SW 1271 (cell line): ENCODE data around the gene ITIH4.

ENCODE experiments used
- DNase-seq, 2 experiments: peaks; one replicate each; lab custom pipeline; 2025; lab: John Stamatoyannopoulos, UW

ITIH4 gene

DNA sequence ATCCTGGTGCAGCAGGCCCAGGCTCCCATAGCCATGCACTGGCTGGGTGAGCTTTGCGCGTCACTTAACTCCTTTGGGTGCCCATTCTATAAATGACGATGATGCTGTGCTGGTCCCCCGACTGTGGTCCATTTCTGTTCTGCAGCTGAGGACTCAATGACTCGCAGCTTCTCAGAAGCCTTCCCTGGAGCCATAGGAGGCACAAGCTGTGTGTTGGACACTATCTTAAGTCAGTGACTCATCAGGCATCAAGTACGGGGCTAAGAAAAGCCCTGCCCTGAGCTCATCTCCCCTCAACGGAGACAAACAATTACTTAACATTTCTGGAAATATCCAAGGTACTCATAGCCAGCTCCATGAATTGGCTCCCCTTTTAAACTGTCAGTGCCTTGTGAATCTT is 18.1 kb upstream of the ITIH4 start:
- DNase-seq, result no peak

- no peak for DNase-seq
These were observed 17.3 kb upstream of the ITIH4 start for GRCh38 chr3:52847726-52848125.

- no peak for DNase-seq
These were observed 16.8 kb upstream of the ITIH4 start for GRCh38 chr3:52847241-52847640.

GRCh38 chr3:52846432-52846965 is 16.0 kb upstream of the ITIH4 start:
- no peak for DNase-seq

GRCh38 chr3:52845691-52846431 is 15.4 kb upstream of the ITIH4 start:
- no peak for DNase-seq

GRCh38 chr3:52845157-52845556 is 14.7 kb upstream of the ITIH4 start:
- no peak for DNase-seq

DNA sequence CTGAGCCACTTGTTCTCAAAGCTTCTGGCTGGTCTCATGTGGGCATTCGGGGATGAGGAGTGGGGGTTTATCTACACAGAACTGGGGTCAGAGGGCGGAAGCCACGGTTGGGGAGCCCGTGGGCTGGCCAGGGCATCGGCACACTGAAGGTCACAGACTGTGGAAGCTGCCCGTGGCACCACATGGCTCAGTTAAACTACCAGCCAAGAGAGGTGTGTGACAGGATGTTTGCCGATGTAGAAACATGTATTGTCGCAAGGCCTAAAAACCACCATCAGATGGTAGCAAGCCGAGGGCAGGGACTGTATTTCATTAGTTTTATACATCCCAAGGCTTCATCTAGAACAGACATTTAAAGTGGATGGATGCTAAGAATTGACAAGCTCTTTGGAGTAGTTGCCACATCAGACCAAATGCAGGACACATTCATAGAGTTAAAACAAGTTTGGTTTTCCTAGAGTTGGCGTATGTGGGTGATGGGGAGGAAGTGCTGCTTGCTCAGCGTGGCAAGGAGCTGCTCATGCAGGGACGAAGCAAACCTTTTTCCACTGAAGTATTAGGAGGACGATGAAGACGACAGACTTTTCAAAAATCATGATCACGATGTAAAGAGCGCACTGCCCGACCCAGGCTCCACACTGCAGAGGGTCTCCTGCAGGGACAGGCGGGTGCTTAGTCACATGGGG is 14.0 kb upstream of the ITIH4 start:
- no peak for DNase-seq

DNA sequence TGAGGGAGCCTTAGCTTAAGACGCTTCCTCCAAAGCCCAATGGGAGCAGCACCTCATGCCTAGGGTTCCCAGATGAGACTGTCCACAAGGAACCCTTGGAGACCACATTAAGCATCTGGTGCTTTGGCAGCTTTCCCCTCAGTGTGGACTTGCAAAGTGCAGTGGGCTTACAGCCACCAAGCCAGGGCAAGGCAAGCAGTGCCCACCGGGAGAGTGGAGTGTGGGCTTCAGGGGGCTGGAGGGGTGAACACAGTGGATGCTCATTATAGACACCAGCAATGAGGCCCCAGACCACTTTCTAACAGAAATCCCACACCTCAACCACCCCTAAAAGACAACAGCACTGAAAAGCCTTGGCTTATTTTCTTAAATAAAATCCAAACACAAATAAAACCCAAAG is 13.4 kb upstream of the ITIH4 start:
- no peak for DNase-seq

DNA sequence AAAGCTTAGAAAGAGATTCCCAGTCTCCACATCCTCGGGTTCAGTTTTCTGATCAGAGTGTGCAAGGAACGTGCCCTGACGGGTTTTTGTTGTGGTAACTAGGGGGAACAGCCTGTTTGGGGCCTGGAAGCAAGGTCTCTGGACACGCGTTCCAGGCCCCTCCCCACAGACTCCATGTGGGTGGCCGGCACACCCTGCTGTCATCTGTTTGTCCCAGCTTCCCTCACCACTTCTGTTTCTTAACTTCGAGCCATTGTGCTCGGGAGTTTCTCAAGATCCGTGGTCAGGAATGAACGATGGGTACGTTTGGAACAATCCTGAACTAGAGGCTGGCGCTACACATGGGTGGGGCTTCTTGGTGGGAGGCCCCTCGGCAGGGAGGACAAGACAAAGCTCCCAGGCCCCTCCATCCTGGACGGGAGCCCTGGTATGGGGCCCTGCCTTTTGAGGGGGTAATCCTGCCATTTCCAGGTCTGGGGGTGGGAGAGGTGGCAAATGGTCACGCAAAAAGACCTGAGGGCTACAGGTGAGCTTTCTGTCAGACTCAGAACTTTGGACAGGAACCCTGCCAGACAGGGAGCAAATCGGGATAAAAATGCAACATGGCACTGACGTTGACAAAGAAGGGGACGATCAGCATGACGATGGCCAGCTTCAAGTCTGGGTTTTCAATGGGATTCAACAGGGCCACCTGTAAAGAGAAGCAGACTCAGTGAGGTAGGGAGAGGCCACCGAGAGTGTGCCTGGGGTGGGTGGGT is 12.8 kb upstream of the ITIH4 start:
- DNase-seq, result no peak

DNA sequence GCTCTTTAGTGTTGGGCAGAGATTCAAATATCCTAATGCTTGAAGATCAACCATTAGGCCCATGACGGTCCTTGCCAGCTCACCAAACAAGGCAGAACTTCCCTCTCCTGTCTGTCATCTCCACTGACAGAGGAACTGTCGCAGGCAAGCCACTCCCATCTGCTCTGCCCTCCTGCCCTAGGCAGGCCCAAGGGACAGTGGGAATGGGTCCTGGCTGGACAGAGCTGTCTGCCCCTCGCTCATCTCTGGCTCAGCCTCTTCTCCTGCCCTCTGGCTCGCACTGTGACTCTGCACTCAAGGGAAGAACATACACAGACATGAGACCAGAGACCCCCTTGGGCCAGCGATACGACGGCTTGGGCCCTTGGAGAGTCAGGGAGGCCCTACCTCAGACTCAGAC is 12.0 kb upstream of the ITIH4 start:
- DNase-seq, result no peak

DNA sequence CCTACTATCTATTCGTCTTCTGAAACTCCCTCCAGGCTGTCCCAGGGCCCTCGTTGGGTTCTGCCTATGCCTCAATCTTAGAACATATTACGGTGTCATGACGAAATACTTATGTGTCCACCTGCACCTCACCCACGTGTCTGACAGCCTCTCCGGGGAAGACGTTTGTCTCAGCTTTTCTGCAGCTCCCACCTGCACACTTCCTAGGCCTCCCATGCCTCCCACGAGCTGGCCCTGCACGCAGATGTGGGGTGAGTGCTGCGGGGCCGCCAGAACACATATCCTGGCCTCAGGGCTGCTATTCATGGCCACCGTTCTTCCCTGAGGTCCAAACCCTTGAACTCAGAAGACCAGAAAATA is 11.5 kb upstream of the ITIH4 start:
- no peak for DNase-seq

DNA sequence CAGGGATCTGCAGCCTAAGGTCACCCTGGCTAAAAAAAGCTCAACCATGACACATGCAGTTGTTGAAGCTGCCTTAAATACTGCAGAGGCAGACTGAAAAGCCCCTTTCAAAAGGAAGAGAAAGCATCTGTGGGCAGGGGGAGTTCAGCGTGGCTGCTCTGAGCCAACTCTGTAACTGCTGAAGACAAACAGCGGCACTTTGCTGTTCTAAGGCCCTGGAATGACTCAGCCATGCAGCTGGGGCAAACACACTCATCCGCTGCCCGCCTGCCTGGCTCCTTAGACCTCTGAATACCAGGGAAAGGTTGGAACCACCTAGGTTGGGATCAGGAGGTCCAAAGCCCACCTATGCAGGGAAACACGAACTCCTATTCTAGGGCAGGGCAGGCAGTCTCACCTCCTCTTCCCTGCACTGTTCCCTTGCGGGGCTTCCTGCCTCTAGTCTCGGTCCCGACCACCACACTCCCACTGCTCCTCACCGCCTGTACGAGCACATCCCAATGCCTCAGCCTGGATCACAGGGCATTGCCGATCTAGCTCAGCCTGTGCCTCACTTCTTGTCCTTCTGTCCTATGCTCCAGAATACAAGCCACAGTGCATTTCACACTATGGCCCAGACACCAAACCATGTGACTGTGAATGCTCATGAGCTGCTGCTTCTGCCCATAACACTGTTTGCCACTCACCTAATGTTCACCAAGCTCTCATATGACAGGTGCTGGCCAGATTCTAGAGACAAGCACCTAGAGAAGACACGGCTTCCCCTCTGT is 10.9 kb upstream of the ITIH4 start:
- no peak for DNase-seq

DNA sequence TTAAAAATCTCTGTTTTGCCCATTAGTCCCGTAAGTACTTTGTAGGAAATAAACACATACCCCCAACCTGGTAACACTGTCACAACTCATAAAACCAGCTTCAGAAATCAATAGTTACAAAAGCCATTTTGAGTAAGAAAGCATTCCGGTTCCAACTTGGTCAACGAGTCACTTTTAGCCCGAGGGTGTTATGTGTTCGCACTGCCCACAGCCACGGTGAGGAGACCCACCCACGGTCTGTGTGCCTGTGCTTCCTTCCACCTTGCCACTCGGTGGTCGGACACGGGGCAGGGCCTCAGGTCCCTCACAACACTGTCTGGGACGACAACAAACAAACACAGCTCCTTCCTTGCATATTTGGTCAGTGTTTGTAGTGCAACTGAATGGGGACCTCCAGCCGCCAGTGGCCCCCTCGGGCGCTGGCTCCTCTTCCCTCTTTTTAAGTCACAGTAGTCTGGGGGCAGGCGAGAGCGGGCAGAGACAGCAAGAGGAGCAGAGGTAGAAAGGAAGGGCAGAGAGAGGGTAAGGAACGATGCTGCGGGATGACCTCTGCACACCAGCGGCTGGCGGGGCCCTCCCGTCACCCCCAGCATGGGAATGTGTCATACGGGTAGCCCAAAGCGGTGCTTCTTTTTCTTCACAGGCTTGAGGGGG is 9.5 kb upstream of the ITIH4 start:
- DNase-seq, result no peak

GRCh38 chr3:52839268-52839575 is 8.8 kb upstream of the ITIH4 start:
- no peak for DNase-seq

DNA sequence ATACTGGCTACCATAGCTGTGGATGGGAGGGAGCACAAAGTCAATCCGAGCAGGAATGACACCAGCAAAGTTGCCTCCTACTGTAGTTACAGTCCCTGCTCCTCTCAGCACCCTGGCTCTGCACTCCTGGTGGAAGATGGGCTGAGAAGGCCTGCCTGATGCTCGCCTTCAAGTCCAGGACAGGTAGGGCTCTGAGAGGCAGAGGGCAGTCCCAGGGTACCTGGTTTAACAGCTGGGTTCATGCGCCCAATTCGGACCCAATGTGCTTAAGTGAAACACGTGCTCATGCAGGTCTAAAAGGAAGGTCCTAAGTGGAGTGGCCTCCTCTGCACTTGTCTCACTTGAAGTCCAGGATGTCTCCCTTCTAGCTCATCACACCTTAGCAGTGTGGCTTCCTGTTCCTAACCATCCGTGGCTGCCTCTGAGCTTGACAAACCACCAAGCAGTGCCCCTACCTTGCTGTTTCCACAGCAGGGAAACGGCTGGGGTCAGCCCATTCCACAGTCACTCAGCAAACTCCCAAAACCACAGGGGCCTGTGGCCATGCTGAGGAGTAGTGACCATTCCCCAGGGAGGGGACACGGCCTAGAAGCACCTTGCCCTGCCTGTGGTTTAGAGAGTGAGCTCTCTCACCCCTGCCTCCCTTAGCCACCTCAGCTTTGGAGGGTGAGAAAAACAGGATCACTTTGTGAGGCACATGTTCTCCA is 8.2 kb upstream of the ITIH4 start:
- no peak for DNase-seq

DNA sequence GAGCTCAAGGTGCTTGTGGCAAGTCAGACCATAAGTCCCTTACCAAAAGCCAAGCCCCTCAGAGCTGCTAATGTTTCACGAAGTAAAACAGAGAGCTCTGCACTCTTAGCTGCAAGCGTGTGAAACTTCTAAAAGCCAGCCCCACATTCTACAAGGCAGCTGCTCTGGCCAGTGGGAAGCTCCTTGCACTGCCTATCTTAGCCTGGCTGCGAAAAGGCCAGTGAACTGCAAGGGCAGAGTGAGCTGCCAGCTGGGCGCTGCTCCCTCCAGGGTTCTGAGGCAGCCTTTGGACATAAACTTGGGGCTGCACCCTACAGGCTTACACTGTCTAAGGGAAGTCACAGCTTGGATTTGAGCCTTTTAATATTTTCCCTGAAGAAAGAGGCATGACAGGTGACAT is 6.5 kb upstream of the ITIH4 start:
- DNase-seq, result no peak

DNA sequence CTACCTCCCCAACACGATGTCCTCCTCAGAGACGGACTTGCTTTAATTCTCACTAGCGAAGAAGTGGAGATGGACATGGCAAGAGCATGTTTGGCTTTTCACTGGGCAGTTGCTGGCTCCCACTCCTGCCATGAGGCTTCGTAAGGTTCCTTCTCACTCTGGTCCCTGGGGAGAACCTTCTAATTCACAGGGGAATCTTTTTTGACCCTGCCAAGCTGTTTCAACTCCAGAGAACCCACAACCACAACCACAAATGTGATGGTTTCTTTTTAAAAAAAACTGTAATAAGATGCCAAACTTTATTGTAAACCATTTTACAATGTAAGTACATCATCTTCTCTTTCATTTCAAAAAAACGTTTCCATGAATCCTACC is 6.0 kb upstream of the ITIH4 start:
- no peak for DNase-seq

- no peak for DNase-seq
These were observed 5.4 kb upstream of the ITIH4 start for GRCh38 chr3:52835766-52836470.

DNA sequence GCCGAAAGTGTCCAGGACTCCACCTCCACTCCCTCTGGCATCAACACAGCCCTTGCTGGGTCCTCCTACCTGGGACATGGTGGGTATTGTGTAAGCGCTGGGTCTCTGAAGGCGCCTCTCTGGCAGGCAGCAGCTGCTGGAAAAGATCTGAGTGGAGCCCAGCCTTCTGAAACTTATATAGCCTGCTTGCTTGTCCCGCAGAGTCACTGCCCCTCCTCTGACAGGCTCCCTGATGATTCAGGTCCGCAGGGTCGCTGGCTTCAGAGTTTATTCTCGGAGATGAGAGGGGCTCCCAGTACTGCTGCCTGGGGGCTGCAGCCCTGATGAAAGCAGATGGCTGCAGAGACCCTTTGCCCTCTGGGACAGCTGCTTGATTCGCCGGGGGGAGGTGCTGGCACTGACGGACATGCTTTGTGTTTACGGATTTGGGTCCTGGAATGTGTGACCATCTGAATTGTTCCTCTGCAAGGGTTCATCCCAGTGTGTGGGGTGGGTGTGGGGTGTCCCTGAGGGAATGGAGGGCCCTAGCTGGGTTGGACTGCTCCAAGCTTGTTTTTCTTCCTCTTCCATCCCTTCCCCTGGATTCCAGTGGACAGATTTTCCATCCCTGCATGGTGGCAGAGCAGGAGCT is 4.5 kb upstream of the ITIH4 start, which contains the start of gene MUSTN1:
MUSTN1 (minus strand) TSS at position 149 of the 631 bp plus-strand sequence; CDS start at position 78, 71 bp downstream.
- DNase-seq, result no peak

DNA sequence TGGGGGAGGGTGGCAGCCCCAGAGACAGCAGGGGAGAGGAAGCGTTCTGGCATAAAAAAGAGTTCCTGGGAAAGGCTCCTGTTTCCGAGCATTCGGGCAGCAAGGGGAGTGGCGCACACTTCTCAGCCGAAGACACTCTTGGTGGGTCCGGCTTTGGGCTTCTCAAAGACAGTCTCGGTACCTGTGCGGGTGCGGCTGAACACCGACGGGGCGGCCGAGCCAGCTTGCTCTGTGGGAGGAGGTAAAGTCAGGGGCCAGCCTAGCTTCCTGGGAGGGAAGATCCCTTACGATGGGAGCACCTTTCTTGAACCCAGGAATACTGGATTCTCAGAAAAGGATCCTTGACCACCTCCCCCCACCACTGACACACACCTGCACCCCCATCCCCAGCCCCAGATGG is 2.7 kb upstream of the ITIH4 start:
- no peak for DNase-seq
